Measurements from ENCODE around the gene EYA2. TPM values are rescaled to one million over a fixed set of nuclear protein-coding genes. Genes with fewer than 3 reads are reported as not detected.

EYA2 gene
- total and polyA plus RNA-seq, 4 donors, result 0.17 to 0.54 (median 0.23) TPM; not detected in 1

DNA sequence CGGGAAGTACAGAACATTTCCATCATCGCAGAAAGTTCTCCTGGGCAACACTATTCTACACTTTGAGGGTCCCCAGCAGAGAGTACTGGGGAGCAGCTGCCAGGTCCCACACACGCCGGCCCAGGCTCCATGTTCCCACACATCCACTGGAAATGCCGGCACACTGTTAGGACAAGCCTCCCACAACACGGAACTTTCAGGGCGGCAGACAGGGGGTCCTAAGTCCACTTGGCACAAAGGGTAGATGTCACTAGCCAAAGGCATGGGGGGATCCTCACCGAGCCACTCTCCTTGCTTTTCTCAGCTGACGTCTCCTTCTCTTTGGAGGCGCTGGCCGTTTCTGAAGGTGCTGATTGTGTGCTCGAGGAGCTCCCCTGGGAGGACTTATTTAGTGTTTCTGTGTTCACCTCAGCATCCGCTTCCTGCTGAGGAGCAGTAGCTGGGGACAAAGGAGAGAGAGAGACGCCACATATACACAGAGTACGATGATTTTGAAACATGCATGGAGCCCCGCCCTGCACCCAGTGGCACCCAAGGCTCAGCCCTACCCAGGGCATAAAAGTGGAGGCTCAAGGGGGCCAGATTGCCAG, 326.5 kb downstream of the EYA2 start:
- no peak for TF ChIP-seq TAF1 (conservative IDR thresholded peaks at IDR 0.05)
- no peak for TF ChIP-seq HNF4G (IDR thresholded peaks at IDR 0.05)
- no peak for TF ChIP-seq NR2F2 (IDR thresholded peaks at IDR 0.05)
- no peak for TF ChIP-seq RXRA (IDR thresholded peaks at IDR 0.05)
- TF ChIP-seq YY1 (IDR thresholded peaks at IDR 0.05), result no peak
- no peak for TF ChIP-seq RAD21 (IDR thresholded peaks at IDR 0.05)
- no peak for TF ChIP-seq FOXA2 (IDR thresholded peaks at IDR 0.05)
- TF ChIP-seq, protein P1, sequence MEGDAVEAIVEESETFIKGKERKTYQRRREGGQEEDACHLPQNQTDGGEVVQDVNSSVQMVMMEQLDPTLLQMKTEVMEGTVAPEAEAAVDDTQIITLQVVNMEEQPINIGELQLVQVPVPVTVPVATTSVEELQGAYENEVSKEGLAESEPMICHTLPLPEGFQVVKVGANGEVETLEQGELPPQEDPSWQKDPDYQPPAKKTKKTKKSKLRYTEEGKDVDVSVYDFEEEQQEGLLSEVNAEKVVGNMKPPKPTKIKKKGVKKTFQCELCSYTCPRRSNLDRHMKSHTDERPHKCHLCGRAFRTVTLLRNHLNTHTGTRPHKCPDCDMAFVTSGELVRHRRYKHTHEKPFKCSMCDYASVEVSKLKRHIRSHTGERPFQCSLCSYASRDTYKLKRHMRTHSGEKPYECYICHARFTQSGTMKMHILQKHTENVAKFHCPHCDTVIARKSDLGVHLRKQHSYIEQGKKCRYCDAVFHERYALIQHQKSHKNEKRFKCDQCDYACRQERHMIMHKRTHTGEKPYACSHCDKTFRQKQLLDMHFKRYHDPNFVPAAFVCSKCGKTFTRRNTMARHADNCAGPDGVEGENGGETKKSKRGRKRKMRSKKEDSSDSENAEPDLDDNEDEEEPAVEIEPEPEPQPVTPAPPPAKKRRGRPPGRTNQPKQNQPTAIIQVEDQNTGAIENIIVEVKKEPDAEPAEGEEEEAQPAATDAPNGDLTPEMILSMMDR (IDR thresholded peaks at IDR 0.05; ENCODE audit: low read depth, low read length, missing input control), result no peak
- no peak for TF ChIP-seq JUND (IDR thresholded peaks at IDR 0.05)
- H3K9me3 ChIP-seq (ENCODE audit: control insufficient read depth in 4 of 4, low read length in 3 of 4), result no peaks in the 10 kb centered on the region
- H3K4me3 ChIP-seq (ENCODE audit: low read depth in 1 of 3, low read length in 3 of 3), result no peak overlapping the region
- no peak for DNase-seq (ENCODE audit: low spot score)
- no peak overlapping the region for H3K9ac ChIP-seq (ENCODE audit: low read depth in 1 of 2, low read length in 2 of 2)
- H3K36me3 ChIP-seq (ENCODE audit: control insufficient read depth in 4 of 4, insufficient read depth in 3 of 4, low read depth in 1 of 4, low read length in 3 of 4), result peaks cover 6 to 16% (median 7%) of the 10 kb centered on the region in 4 donors
- H3K4me1 ChIP-seq (ENCODE audit: control insufficient read depth in 4 of 4, insufficient read depth in 4 of 4, low read length in 3 of 4), result peaks cover 5 to 23% (median 10%) of the 10 kb centered on the region in 4 donors
- no peaks in the 10 kb centered on the region for H3K27me3 ChIP-seq (ENCODE audit: control insufficient read depth in 4 of 4, insufficient read depth in 4 of 4, low read length in 3 of 4)
- no peak overlapping the region for H3K27ac ChIP-seq (ENCODE audit: low read depth in 1 of 2, low read length in 2 of 2)
- WGBS, result 82% methylated on average over 16 of the region's 16 CpGs

DNA sequence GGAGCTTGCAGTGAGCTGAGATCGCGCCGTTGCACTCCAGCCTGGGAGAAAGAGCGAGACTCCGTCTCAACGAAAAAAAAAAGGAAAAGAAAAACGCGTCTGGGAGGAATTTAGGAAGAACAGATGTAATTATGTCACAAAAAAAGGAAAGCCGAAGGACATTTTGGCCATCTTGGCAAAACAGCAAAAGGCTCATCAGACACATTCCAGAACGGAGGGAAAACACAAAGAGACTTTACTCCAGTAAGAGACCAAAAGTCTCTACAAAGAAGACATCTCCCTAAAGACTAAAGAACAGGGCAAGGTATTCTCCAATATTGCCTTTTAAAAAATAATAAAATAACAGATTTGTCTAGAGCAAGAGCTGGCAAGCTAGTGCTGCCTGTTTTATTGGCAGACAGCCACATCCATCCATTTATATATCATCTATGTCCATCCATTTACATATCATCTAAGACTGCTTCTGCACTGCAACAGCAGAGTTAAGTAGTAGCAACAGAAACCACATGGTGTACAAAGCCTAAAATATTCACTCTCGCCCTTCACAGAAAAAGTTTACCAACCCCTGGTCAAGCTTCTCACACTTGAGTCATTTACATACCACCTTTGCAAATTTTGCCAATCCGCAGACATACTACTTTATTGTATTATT, 328.0 kb downstream of the EYA2 start:
- Histone ChIP-seq H3K9ac (ENCODE audit: low read depth in 1 of 2, low read length in 2 of 2) (no peak overlapping the region), H3K27ac (ENCODE audit: low read depth in 1 of 2, low read length in 2 of 2) (no peak overlapping the region), H3K4me1 (ENCODE audit: control insufficient read depth in 4 of 4, insufficient read depth in 4 of 4, low read length in 3 of 4) (peaks cover 4 to 16% (median 7%) of the 10 kb centered on the region in 4 donors), H3K9me3 (ENCODE audit: control insufficient read depth in 4 of 4, low read length in 3 of 4) (no peaks in the 10 kb centered on the region), H3K4me3 (ENCODE audit: low read depth in 1 of 3, low read length in 3 of 3) (no peak overlapping the region), H3K27me3 (ENCODE audit: control insufficient read depth in 4 of 4, insufficient read depth in 4 of 4, low read length in 3 of 4) (no peaks in the 10 kb centered on the region), H3K36me3 (ENCODE audit: control insufficient read depth in 4 of 4, insufficient read depth in 3 of 4, low read depth in 1 of 4, low read length in 3 of 4) (peaks cover 7 to 27% (median 14%) of the 10 kb centered on the region in 4 donors)
- no peak for DNase-seq (ENCODE audit: low spot score)
- 96% methylated on average over 12 of the region's 12 CpGs for WGBS
- TF ChIP-seq, protein P2, sequence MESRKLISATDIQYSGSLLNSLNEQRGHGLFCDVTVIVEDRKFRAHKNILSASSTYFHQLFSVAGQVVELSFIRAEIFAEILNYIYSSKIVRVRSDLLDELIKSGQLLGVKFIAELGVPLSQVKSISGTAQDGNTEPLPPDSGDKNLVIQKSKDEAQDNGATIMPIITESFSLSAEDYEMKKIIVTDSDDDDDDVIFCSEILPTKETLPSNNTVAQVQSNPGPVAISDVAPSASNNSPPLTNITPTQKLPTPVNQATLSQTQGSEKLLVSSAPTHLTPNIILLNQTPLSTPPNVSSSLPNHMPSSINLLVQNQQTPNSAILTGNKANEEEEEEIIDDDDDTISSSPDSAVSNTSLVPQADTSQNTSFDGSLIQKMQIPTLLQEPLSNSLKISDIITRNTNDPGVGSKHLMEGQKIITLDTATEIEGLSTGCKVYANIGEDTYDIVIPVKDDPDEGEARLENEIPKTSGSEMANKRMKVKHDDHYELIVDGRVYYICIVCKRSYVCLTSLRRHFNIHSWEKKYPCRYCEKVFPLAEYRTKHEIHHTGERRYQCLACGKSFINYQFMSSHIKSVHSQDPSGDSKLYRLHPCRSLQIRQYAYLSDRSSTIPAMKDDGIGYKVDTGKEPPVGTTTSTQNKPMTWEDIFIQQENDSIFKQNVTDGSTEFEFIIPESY (IDR thresholded peaks at IDR 0.05), result no peak
- no peak for TF ChIP-seq RXRA (IDR thresholded peaks at IDR 0.05)
- TF ChIP-seq SP1 (IDR thresholded peaks at IDR 0.05), result no peak
- TF ChIP-seq FOXA1 (IDR thresholded peaks at IDR 0.05), result no peak
- TF ChIP-seq NR2F2 (IDR thresholded peaks at IDR 0.05), result no peak
- no peak for TF ChIP-seq JUND (IDR thresholded peaks at IDR 0.05)
- TF ChIP-seq GABPA (IDR thresholded peaks at IDR 0.05 in 1 of 2, conservative IDR thresholded peaks at IDR 0.05 in 1 of 2), result no peak
- TF ChIP-seq EGR1 (IDR thresholded peaks at IDR 0.05; ENCODE audit: low read depth in 2 of 2), result no peak
- TF ChIP-seq, protein P3, sequence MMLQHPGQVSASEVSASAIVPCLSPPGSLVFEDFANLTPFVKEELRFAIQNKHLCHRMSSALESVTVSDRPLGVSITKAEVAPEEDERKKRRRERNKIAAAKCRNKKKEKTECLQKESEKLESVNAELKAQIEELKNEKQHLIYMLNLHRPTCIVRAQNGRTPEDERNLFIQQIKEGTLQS (IDR thresholded peaks at IDR 0.05), result no peak
- TF ChIP-seq, protein P4, sequence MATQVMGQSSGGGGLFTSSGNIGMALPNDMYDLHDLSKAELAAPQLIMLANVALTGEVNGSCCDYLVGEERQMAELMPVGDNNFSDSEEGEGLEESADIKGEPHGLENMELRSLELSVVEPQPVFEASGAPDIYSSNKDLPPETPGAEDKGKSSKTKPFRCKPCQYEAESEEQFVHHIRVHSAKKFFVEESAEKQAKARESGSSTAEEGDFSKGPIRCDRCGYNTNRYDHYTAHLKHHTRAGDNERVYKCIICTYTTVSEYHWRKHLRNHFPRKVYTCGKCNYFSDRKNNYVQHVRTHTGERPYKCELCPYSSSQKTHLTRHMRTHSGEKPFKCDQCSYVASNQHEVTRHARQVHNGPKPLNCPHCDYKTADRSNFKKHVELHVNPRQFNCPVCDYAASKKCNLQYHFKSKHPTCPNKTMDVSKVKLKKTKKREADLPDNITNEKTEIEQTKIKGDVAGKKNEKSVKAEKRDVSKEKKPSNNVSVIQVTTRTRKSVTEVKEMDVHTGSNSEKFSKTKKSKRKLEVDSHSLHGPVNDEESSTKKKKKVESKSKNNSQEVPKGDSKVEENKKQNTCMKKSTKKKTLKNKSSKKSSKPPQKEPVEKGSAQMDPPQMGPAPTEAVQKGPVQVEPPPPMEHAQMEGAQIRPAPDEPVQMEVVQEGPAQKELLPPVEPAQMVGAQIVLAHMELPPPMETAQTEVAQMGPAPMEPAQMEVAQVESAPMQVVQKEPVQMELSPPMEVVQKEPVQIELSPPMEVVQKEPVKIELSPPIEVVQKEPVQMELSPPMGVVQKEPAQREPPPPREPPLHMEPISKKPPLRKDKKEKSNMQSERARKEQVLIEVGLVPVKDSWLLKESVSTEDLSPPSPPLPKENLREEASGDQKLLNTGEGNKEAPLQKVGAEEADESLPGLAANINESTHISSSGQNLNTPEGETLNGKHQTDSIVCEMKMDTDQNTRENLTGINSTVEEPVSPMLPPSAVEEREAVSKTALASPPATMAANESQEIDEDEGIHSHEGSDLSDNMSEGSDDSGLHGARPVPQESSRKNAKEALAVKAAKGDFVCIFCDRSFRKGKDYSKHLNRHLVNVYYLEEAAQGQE (IDR thresholded peaks at IDR 0.05), result no peak
- TF ChIP-seq, protein P5, sequence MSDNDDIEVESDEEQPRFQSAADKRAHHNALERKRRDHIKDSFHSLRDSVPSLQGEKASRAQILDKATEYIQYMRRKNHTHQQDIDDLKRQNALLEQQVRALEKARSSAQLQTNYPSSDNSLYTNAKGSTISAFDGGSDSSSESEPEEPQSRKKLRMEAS (IDR thresholded peaks at IDR 0.05), result no peak
- TF ChIP-seq, protein P1 (IDR thresholded peaks at IDR 0.05; ENCODE audit: low read depth, low read length, missing input control), result no peak
